ENCODE measurements around the gene RBMX2. TPM values are rescaled to one million over a fixed set of nuclear protein-coding genes. Genes with fewer than 3 reads are reported as not detected.
"Not testable (repeated sequence)": the region's sequence is repeated elsewhere in the genome, so short reads cannot be mapped to it uniquely, and the experiment has no call there.

RBMX2 gene, protein sequence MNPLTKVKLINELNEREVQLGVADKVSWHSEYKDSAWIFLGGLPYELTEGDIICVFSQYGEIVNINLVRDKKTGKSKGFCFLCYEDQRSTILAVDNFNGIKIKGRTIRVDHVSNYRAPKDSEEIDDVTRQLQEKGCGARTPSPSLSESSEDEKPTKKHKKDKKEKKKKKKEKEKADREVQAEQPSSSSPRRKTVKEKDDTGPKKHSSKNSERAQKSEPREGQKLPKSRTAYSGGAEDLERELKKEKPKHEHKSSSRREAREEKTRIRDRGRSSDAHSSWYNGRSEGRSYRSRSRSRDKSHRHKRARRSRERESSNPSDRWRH
- total RNA-seq (10 to 100 TPM; 18.8 to 21.4 TPM), total RNA-seq (22.8 to 40.8 reads per million in 2 donors)

DNA sequence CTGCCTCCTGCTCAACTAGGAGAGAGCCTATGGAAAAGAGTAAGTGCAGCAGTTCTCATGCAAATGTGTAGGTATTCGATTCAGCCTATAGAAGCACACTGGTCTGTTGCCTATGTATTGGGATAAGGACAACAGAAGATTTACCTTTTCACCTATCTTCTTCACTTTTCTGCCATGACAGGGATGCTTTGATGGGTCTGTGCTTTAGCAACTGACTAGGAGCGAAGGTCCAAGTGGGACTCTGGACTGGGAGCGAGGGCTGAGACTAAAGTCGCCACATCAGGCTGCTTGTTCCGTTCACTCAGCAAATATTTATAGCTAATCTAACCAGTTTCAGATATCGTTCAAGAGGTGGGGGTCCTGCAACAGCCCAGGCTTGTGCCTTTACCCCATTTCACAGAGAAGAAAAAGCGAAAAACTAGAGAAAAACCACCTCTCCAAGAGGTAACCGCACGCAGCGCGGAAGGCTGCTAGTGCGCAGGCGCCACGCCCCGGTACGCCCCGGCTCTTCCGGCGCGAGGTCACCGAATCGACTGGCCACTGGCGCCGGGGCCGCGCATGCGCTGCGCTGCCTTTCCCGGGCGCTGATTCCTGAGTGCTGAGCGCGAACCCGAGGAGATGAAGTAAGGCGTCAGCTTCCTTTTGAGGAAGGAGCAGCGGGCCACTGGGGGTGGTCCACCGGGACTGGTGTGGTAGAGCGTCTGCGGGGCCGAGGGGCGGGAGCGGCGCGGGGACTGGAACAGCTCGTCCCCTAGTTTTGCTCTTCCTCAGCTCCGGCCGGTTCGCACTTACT lies at the start of gene RBMX2:
RBMX2 (plus strand) TSS at position 573 of the 793 bp plus-strand sequence; CDS start at position 619, 46 bp downstream.
- Mint-ChIP-seq H3K4me3 (peak within 1 kb of the TSS; percentile 95), H3K36me3 (ENCODE audit: low read depth) (peaks cover 3% of the 10 kb centered on the region), H3K27ac (peak within 1 kb of the TSS; percentile 93), H3K27me3 (peaks cover 16% of the 10 kb centered on the region), H3K4me1 (peaks cover 5% of the 10 kb centered on the region)
- no peaks in the 10 kb centered on the region for H3K9me3 ChIP-seq (ENCODE audit: control insufficient read depth, low read length, poor library complexity, severe bottlenecking)
- ATAC-seq (peak; percentile 94), DNase-seq (peak; percentile 52 to 73 (median 71))

DNA sequence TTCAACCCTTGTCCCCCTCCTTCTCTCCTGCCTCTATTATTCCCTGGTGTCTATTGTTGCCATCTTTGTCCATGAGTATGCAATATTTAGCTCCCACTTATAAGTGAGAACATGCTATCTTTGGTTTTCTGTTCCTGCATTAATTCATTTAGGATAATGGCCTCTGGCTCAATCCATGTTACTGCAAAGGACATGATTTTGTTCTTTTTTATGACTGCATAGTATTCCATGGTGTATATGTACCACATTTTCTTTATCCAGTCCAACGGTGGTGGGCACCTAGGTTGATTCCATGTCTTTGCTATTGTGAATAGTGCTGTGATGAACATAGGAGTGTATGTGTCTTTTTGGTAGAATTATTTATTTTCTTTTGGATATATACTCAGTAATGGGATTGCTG lies 49.7 kb upstream of the RBMX2 start:
- not testable (repeated sequence) for H3K9me3 ChIP-seq (ENCODE audit: control insufficient read depth, low read length, poor library complexity, severe bottlenecking); DNase-seq; H3K4me3 Mint-ChIP-seq; H3K4me1 Mint-ChIP-seq; H3K36me3 Mint-ChIP-seq (ENCODE audit: low read depth); H3K27me3 Mint-ChIP-seq; ATAC-seq; H3K27ac Mint-ChIP-seq

DNA sequence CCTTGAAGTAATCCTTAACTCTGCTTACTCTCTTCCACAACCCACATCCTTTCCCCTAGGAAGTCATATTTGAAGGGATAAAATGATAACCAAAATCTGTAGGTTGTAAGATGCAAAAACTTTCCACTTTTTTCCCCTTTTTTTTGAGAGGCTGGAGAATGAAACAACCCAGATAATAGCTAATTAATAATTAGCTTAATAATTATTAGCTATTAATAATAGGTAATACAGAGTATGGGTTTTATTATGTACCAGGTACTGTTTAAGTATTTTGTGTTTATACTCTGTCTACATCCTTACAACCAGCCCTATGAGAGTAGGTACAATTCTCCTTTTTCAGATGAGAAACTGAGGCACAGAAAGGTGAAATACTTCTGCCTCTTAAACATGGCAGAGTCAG lies 25.7 kb upstream of the RBMX2 start:
- H3K4me3 Mint-ChIP-seq = no peak overlapping the region
- no peaks in the 10 kb centered on the region for H3K36me3 Mint-ChIP-seq (ENCODE audit: low read depth)
- DNase-seq (no peak), ATAC-seq (no peak)
- H3K4me1 Mint-ChIP-seq = no peaks in the 10 kb centered on the region
- H3K9me3 ChIP-seq (ENCODE audit: control insufficient read depth, low read length, poor library complexity, severe bottlenecking) = no peaks in the 10 kb centered on the region
- H3K27me3 Mint-ChIP-seq = no peaks in the 10 kb centered on the region
- H3K27ac Mint-ChIP-seq = no peak overlapping the region

DNA sequence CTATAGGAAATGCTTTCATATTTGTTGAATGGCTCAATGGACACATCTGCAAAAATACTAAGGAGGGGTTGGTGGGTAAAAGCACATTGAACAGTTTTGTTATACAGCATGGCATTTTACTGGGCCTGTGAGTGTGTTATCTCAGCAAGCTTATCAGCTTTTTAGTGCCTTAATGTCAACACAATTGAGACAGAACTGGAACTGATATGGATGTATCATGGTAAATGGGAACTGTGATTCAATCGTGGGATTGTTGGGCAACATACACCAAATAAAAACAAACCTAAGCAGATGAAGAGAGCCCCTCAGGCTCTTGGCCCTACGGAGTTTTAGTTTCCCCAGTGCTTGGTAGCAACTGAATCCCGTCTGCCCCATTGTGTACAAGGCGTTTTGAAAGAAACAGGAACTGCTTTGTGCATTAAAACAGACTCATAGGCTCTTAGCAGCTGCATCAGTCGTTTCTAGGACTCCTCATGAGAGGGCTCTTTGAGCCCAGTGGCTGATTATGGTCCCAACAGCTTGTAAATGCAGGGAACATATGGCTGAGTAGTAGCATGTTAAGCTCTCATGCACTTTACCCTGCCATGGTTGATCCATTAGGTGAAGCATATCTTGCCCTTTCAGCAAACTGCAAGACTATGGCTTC lies 23.6 kb upstream of the RBMX2 start:
- H3K27ac Mint-ChIP-seq = no peak overlapping the region
- no peak overlapping the region for H3K4me3 Mint-ChIP-seq
- H3K27me3 Mint-ChIP-seq = no peaks in the 10 kb centered on the region
- DNase-seq = no peak
- no peaks in the 10 kb centered on the region for H3K36me3 Mint-ChIP-seq (ENCODE audit: low read depth)
- H3K4me1 Mint-ChIP-seq = no peaks in the 10 kb centered on the region
- no peak for ATAC-seq
- no peaks in the 10 kb centered on the region for H3K9me3 ChIP-seq (ENCODE audit: control insufficient read depth, low read length, poor library complexity, severe bottlenecking)

DNA sequence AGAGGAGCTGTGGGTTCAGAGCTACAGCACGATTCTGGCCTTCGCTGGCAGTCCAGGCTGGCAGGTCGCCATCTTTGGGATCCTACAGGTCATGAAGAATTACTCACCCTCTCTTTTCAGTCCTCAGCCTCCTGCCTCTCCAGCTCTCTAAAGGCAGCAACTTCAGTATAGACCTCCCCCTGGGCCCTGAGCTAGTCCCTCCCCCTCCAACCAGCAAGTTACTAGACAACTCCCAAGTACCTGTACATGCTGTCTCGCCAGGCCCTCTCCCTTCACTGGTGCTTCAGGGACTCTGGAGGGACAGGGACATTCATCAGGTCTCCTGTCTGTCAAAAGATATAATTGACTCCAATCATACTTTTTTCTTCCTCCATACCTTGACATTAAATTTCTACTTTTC lies 16.3 kb upstream of the RBMX2 start, which contains the start of gene GPR119:
GPR119 (minus strand) TSS at position 155 of the 400 bp plus-strand sequence. CDS start 227 bp downstream, outside the sequence.
- Mint-ChIP-seq H3K27ac (no peak within 1 kb of the TSS), H3K27me3 (no peaks in the 10 kb centered on the region), H3K36me3 (ENCODE audit: low read depth) (no peaks in the 10 kb centered on the region), H3K4me3 (no peak within 1 kb of the TSS), H3K4me1 (no peaks in the 10 kb centered on the region)
- DNase-seq (no peak), ATAC-seq (no peak)
- no peaks in the 10 kb centered on the region for H3K9me3 ChIP-seq (ENCODE audit: control insufficient read depth, low read length, poor library complexity, severe bottlenecking)

DNA sequence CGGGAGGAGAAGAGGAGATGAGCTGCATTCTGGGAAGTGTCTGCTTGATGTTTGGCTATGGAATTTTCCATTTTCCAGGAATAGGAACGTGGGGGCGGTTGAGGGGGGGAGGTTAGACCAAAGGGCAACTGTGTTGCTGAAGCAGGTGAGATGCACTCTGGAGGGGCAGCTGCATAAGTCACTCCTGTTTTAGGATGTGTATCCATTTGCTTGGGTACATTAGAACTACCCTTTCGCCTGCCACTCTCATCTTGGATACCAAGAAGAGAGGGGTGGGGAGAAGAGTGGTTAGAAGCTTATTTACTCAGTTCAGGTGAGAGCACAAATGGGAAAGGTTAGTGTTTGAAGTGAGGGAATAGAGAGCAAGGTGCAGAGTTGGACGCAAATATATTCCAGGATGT lies 15.4 kb upstream of the RBMX2 start:
- H3K9me3 ChIP-seq (ENCODE audit: control insufficient read depth, low read length, poor library complexity, severe bottlenecking) = no peaks in the 10 kb centered on the region
- Mint-ChIP-seq H3K27ac (no peak overlapping the region), H3K4me1 (no peaks in the 10 kb centered on the region), H3K36me3 (ENCODE audit: low read depth) (no peaks in the 10 kb centered on the region), H3K4me3 (no peak overlapping the region), H3K27me3 (no peaks in the 10 kb centered on the region)
- no peak for DNase-seq
- ATAC-seq = no peak

DNA sequence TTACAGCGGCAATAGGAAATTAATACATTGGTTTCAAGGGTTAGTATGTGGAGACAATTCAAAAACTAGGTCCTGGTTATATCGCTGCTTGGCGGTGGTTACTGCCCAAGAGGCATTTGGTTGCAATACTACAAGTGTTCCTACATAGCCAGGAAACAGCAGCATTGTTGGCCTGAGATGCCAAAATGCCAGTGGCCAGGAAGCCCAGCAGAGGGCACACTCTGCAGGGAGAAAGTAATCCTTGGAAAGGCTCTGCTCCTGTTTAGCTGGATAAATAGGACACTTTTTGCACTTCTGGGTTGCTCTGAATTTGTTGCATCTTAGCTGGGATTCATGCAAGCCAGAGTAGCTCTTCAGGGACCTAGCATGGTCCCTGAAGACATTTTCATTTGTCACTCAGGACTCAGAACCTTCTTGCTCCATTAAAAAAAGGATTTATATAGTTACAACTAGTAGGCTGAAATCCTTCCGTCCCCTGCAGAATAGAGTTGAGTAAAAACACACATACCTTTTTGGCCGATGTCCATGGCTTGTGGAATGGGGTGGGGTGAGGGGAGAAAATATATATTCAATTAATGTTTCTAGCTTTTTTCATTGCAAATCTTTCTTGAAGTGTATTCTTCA lies 8.2 kb upstream of the RBMX2 start:
- no peak overlapping the region for H3K27ac Mint-ChIP-seq
- no peak for DNase-seq
- peaks cover 20% of the 10 kb centered on the region for H3K27me3 Mint-ChIP-seq
- no peak overlapping the region for H3K4me3 Mint-ChIP-seq
- no peaks in the 10 kb centered on the region for H3K4me1 Mint-ChIP-seq
- no peak for ATAC-seq
- H3K36me3 Mint-ChIP-seq (ENCODE audit: low read depth) = peaks cover 3% of the 10 kb centered on the region
- H3K9me3 ChIP-seq (ENCODE audit: control insufficient read depth, low read length, poor library complexity, severe bottlenecking) = no peaks in the 10 kb centered on the region

DNA sequence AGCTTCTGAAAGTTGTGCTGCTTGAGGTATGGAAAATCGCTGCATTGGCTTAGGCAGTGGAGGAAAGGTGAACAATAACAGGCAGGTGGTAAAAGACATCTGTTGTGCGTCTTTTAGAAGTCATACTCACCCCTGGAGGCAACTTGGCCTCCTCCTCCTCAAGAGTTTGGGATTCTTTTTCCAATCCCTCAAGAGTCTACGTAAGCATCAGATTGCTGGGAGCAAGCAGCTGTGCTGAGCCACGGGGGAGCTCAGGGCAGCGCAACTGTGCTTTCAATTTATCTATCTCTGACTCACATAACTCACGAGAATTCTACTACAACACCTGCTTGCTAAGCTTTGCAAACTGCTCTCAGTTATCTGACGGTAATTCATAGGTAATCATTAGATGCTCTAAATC lies 6.4 kb upstream of the RBMX2 start:
- no peak for DNase-seq
- Mint-ChIP-seq H3K4me1 (no peaks in the 10 kb centered on the region), H3K27me3 (peaks cover 26% of the 10 kb centered on the region), H3K27ac (no peak overlapping the region), H3K36me3 (ENCODE audit: low read depth) (peaks cover 3% of the 10 kb centered on the region), H3K4me3 (no peak overlapping the region)
- ATAC-seq = no peak
- no peaks in the 10 kb centered on the region for H3K9me3 ChIP-seq (ENCODE audit: control insufficient read depth, low read length, poor library complexity, severe bottlenecking)

DNA sequence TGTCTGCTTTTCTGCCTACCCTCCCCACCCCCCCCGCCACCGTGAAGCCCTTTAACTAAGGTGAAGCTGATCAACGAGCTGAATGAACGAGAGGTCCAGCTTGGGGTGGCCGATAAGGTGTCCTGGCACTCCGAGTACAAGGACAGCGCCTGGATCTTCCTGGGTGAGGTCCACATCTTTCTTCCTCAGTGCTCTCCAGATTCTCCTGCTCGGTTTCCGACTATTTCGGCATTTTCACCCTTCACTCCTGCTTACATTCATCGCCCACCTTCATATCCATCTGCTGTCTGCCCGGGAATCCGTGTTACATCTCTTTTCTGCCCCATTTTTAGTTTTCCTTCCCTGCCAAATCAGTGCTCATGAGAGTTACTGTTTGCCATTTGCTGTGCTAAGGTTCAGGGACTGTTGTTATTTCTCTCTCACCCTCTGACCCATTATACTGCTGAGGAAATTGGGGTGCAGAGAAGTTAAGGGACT lies 459 bp downstream of the RBMX2 start:
- DNase-seq (no peak), ATAC-seq (peak; percentile 6)
- peak overlapping the region; percentile 93 for H3K27ac Mint-ChIP-seq
- H3K36me3 Mint-ChIP-seq (ENCODE audit: low read depth) = no peaks in the 10 kb centered on the region
- peak overlapping the region; percentile 95 for H3K4me3 Mint-ChIP-seq
- peaks cover 5% of the 10 kb centered on the region for H3K4me1 Mint-ChIP-seq
- H3K27me3 Mint-ChIP-seq = peaks cover 10% of the 10 kb centered on the region
- no peaks in the 10 kb centered on the region for H3K9me3 ChIP-seq (ENCODE audit: control insufficient read depth, low read length, poor library complexity, severe bottlenecking)

DNA sequence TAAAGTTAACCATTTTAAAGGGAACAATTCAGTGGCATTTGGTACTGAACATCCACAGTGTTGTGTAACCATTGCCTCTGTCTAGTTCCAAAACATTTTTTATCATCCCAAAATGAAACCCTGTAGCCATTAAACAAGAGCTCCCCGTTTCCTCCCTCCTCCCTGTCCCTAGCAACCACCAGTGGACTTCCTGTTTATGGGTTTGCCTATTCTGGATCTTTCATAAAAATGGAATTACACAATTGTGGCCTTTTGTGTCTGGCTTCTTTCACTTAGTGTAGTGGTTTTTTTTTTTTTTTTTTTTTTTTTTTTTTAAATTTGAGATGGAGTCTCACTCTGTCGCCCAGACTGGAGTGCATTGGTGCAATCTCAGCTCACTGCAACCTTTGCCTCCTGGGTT lies 11.6 kb downstream of the RBMX2 start:
- H3K9me3 ChIP-seq (ENCODE audit: control insufficient read depth, low read length, poor library complexity, severe bottlenecking) = no peaks in the 10 kb centered on the region
- Mint-ChIP-seq H3K27ac (no peak overlapping the region), H3K4me3 (no peak overlapping the region), H3K36me3 (ENCODE audit: low read depth) (no peaks in the 10 kb centered on the region), H3K4me1 (no peaks in the 10 kb centered on the region), H3K27me3 (no peaks in the 10 kb centered on the region)
- ATAC-seq (no peak), DNase-seq (no peak)

DNA sequence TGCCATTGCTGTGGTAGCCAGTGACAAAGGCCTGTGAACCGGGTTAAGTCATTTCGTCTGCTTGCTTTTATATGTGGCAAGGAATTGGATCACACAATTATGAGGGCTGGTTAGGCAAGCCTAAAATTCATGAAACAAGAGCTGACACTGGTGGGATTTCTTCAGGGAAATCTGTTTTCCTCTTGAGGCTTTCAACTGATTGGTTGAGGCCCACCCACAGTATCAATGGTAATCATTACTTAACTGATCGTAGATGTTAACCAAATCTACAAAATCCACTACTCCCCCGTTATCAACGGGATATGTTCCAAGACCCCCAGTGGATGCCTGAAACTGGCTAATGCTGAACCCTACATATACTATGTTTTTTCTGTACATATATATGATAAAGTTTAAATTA lies 13.0 kb downstream of the RBMX2 start:
- Mint-ChIP-seq H3K27me3 (no peaks in the 10 kb centered on the region), H3K27ac (no peak overlapping the region), H3K4me1 (no peaks in the 10 kb centered on the region), H3K36me3 (ENCODE audit: low read depth) (no peaks in the 10 kb centered on the region), H3K4me3 (no peak overlapping the region)
- H3K9me3 ChIP-seq (ENCODE audit: control insufficient read depth, low read length, poor library complexity, severe bottlenecking) = no peaks in the 10 kb centered on the region
- DNase-seq (no peak), ATAC-seq (no peak)

DNA sequence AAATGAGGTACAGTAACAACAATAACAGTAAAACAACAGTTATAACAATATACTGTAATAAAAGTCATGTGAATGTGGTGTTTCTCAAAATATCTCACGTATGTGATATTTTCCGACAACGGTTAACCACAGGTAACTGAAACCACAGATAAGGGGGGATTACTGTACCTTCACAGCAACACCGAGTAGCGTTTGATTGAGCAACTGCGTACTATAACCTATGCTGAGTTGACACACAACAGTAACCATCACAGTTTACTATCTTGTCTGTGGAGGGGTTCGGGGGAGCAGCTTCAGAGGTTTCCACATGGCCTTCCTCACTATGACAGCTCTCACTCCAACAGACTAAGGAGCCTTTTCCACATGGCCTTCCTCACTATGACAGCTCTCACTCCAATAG lies 13.4 kb downstream of the RBMX2 start:
- ATAC-seq (no peak), DNase-seq (no peak)
- Mint-ChIP-seq H3K4me1 (no peaks in the 10 kb centered on the region), H3K36me3 (ENCODE audit: low read depth) (no peaks in the 10 kb centered on the region), H3K27ac (no peak overlapping the region), H3K27me3 (no peaks in the 10 kb centered on the region), H3K4me3 (no peak overlapping the region)
- no peaks in the 10 kb centered on the region for H3K9me3 ChIP-seq (ENCODE audit: control insufficient read depth, low read length, poor library complexity, severe bottlenecking)

DNA sequence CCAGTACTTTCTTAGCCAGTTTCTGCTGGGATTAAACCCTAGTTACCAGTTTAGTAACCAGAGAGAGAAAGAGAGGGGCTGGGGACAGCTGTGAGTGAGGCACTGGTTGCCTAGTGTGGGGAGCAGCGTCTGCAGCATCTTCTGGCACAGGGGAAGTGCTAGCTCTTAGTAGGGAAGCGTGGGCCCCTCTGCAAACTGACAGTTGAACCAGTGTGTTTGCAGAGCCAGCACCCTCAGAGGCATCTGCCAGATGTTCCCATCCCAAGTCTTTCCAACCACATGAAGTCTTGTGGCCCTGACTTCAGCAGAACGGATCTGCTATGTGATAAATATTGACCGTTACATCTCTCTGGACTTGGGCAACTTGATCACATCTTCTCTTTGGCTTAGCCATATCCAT lies 15.0 kb downstream of the RBMX2 start:
- Mint-ChIP-seq H3K27me3 (no peaks in the 10 kb centered on the region), H3K27ac (no peak overlapping the region), H3K4me1 (no peaks in the 10 kb centered on the region), H3K4me3 (no peak overlapping the region), H3K36me3 (ENCODE audit: low read depth) (no peaks in the 10 kb centered on the region)
- H3K9me3 ChIP-seq (ENCODE audit: control insufficient read depth, low read length, poor library complexity, severe bottlenecking) = no peaks in the 10 kb centered on the region
- DNase-seq (no peak), ATAC-seq (no peak)
